GM18526 (cell line): Measurements from ENCODE around the gene CCDC85C.

Experiments used
- POLR2A ChIP-seq: IDR thresholded peaks from 3 replicates; pipeline ENCODE4 v1.6.1; 2011; ENCODE audit not compliant: insufficient read length; ENCODE audit errors: extremely low read depth

The CCDC85C gene

DNA sequence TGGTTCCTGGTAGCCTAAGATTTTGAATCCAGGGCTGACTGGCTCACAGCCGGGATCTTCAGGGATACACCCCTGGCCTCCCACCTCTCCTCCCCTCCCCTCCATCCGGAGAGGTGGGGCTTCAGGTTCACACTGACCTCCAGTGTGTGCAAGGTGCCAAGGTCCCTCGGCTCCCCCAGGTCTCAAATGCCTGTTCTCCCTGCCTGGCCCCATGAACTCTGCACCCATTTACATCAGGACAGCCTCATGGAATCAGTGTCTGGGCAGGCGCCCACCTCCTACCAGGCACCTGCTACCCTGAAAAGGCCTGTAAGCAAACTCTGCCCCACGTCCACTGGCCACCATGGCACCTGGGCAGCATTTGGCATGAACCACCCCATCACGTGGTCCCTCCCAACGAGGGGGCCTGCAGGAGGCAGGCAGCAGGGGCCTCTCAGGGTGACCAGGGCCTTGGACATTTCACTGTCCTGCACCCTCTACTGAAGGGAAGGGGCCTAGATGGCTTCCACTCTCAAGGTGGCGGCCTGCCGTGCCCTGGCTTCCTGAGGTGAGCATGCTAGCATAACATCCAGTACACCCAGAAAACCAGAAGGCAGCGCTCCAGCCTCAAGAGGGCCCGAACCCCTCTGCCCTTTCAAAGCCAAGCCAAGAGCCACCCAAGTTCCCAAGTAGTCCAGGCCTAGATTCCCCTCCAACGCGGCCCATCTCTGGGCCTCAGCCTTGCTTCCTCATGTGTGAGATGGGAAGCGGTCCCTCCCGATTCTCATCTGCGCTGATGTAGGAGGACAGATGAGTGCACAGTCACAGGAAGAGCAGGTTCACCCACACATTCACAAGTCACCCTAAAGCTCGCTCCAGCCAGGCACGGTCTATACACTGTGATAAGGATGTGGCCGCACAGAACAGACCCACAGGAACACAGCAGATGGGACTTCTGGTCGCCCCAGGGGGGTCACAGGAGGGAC lies 37.3 kb downstream of the CCDC85C start:
- TF ChIP-seq POLR2A = no peak

DNA sequence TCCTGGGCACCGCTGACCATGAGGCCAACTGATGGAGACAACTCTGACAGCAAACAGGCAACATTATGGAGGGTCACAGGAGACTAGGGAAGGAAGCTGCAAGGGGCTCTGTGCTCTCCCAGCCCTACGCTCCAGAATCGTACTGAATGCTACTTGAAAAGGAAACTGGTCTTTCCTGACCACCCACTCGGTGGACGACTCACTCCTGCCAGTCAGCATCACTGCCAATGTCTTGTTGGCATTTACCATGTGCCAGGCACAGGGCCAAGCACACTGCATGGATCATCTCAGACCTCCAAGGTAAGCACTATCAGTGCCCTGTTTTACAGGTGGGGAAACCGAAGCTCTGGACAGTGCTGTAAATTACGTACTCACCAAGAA lies 38.0 kb downstream of the CCDC85C start:
- no peak for TF ChIP-seq POLR2A

DNA sequence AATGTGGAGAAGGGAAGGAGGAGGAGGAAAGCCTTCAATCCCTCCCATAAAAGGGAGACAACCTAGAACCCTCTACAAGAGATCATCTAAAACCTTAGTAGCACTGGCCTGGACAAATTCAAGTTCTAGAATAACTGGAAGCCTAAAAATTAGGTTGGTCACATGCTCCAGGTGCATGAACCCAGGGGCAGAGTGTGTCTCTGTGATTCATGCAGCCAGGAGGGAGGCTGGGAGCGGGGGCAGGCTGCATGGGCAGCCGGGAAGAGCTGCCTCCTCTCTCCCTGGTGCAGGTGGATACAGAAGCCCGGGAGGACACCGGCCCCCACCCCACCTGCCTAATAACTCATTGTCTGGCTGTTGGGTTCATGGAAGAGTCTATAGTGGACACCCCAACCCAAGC lies 38.6 kb downstream of the CCDC85C start:
- no peak for TF ChIP-seq POLR2A

DNA sequence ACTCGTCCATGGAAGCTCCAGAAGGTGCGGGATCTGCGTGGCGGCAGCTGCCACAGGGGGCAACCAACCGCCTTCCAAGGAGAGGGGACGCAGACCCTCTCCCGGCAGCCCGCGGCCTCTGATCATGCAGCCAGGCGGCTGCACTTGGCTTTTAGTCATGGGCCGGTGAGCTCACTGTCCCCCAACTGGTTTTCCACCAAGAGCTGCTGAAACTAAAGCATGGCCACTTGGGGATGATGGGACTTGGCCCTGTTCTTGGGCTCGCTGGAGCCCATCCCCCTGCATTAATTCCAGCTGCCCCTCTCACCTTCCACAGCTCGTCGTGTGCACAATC lies 39.1 kb downstream of the CCDC85C start:
- TF ChIP-seq POLR2A = no peak

DNA sequence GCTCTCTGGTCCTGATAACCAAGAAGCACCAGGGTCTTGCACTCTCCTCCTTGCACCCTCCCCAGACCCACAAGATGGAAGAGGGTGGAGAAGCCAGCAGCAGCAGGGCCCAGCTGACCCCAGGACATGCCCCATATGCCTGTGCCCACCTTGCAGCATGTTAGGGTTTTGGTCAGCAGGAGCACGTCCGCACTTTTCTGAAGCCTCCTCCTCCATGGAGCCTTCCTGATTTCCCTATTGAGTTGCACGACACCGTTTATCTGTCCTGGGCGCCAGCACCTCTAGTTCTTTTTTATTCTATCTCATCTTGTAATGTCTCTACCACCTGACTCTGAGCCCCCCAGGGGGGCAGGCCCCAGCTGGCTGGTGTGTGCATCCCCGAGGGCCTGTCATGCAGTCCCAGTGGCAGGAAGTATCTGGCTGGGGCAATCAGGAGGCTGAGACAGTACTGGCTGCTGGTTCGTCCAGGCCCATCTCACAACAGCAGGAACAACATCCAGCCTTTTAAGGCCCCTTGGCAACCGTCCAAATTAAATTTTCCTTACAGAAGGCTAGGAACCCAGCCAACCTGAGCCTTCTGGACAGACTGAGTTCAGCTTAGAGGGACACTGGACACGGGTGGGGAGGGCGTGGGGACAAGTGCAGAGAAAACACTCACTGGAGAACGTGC lies 39.6 kb downstream of the CCDC85C start:
- no peak for TF ChIP-seq POLR2A

DNA sequence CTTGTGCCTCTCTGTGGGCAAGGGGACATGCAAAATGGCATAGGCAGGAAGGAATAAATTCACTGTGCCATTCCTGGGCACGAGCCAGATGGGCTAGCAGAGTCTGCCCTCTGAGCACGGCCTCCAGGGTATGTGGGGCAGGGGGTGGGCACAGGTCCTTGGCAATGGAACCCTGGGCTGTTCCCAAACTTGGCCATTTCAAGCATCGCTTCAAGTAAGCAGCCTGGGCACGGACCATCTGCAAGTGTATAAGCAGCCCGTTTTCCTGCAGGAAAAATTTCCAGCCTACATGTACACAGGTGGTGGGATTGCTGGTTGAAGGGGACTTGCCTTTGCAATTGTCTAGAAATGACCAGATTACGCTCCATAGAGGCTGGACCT lies 40.3 kb downstream of the CCDC85C start:
- TF ChIP-seq POLR2A = no peak

- TF ChIP-seq POLR2A = no peak
Observed at GRCh38 chr14:99562856-99563748, 40.9 kb downstream of the CCDC85C start.

DNA sequence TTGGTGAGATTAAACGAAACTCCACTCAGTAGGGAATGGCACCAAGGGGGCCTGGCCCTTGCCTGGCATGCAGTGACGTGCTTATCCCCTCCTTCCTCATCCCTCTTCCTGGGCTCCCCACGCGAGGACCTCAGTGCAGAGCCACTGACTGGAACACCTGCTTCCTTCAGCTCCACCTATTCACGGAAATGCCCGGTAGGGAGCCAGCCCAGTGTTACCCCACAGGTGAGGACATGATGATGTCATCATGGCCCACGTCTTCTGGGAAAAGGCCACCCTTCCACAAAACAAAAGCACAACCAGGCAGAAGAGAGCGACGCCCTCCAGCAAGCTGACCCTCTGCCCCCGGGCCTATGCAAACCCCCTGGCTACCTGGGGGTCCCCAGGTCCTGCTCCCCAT lies 42.1 kb downstream of the CCDC85C start:
- no peak for TF ChIP-seq POLR2A

- no peak for TF ChIP-seq POLR2A
Observed at GRCh38 chr14:99560922-99561683, 42.9 kb downstream of the CCDC85C start.

DNA sequence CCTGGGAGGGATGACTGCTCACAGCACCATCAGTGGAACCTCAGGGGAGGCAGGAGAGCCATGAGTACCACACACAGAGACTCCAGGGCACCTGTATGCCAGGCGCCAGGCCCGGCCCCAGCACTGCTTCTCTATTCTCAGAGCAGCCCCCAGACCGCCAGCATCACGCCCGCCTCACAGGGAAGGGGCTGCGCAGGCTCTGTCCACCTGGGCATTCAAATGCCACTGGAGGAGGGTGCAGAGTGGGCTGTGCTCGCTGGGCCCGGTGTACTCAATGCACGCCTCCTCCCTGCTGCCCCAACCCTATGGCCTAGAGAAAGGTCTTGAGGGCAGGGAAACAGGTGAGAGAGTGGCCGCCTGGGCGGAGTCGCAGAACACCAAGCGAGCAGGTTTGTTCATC lies 43.6 kb downstream of the CCDC85C start:
- TF ChIP-seq POLR2A = no peak

DNA sequence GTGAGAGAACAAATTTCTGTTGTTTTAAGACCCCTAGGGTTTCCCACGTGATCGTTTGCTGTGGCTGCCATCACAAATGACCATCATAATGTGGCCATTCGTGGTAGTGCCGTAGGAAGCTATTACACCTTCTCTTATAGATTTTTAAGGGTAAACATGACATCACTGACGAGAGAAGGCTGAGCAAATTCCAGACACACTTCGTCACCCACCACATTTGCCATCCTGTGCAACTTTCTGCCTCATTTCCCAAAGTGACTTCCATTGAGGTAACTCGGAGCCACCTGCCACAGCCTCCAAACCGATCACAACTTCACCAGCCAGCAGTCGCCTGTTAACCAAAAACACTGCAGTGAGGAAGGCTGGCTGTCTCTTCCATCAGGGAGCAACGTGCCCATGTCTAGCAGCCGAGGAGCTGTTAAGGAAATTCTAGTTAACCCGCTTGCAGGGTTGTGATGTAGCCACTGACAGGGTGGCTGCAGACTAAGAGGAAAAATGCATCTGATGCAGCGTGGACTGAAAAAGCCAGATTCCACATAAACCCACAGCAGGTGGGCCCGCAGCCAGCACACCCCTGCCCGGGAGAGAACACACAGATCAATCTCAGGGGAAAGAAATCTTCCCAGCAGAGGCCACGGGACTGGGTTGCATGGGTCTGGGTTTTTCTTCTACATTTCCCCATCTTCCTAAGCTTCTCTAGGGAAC lies 44.6 kb downstream of the CCDC85C start:
- no peak for TF ChIP-seq POLR2A

DNA sequence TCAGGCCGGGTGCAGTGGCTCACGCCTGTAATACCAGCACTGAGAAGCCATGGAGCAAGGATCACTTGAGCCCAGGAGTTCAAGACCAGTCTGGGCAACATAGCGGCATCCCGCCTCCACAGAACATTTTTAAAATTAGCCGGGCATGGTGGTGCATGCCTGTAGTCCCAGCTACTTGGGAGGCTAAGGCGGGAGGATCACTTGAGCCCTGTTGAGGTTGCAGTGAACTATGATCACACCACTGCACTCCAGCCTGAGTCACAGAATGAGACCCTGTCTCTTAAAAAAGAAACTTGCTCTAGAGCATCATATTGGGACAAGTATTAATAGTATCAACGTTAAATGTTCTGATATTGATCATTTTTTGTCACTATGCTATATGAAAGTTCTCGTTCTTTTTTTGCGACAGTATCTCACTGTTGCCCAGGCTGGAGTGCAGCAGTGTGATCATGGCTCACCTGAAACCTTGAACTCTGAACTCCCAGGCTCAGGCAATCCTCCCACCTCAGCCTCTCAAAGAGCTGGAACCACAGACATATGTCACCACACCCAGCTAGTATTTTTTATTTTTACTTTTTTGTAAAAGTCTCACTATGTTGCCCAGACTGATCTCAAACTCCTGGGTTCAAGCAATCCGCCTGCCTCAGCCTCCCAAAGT lies 47.7 kb downstream of the CCDC85C start:
- TF ChIP-seq POLR2A = no peak

DNA sequence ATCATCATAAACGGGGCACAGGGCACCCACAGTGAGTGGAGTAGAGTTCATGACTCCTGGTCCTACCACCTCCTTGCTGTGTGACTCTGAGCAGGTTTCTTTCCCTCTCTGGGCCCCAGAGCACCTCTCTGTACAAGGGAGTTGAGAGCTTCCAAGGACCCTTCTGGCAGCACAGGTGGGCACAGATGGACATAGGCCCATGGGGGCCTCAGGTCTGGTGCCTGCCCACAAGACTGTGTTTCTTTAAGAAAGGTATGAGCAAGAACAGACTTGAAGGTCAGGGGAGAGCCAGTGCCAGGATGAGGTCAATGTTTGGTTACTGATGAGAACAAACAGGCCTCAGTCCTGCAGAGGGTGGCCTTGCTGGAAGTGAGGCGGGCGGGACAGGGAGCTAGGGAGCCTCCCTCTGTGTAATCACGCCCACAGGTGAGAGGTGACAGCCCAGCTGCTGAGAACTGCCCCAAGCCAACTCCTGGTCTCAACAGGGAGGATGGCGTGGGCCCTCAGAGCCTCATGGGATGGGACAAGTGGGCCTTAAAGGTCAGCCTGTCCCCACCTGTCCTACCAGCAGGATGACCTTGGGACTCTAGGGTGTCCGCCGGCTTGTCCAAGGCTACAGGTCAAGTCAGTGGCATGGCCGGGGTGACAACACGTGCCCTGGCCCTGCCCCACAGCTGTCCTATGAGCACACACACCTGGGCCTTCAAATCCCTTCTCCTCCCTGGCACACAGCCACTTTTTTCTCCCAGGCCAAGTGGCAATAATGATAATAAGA lies 49.1 kb downstream of the CCDC85C start:
- TF ChIP-seq POLR2A = no peak

DNA sequence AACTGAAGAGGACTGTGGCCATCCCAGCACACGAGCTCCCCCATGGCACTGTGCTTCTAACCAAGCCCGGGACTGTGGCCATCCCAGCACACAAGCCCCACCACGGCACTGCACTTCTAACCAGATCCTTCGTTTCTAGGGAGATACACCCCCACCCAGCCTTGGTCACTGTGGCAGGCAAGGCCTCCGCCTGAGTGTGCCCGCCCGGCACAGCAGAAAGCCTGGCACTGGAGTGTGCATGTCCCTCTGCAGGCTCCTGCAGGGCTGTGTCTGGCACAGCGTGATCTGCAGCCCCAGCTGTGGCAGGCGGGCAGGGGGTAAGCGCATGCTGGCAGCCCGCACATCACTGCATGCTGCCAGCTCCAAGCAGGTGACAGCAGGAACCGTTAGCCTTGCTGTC lies 49.8 kb downstream of the CCDC85C start:
- no peak for TF ChIP-seq POLR2A
